Ectodermal cell (in vitro differentiated cells): ENCODE measurements around the gene ZNF8.

Source experiments
- H3K27ac ChIP-seq: 2 replicates; pipeline ENCODE4 v1.7.0; 2013; ENCODE audit warnings: mild to moderate bottlenecking, low read depth, low read length; ENCODE audit not compliant: insufficient read depth, poor library complexity, severe bottlenecking
- H3K27me3 ChIP-seq: 2 replicates; pipeline ENCODE4 v1.7.0; 2013; ENCODE audit warnings: mild to moderate bottlenecking, low read length; ENCODE audit not compliant: insufficient read depth, control insufficient read depth, poor library complexity, severe bottlenecking
- H3K36me3 ChIP-seq: one replicate; pipeline ENCODE4 v1.7.0; 2013; ENCODE audit warnings: low read length; ENCODE audit not compliant: control insufficient read depth, insufficient read depth
- H3K4me1 ChIP-seq: one replicate; pipeline ENCODE4 v1.7.0; 2013; ENCODE audit warnings: low read length; ENCODE audit not compliant: control insufficient read depth, insufficient read depth
- H3K4me3 ChIP-seq: 2 replicates; pipeline ENCODE4 v1.7.0; 2013; ENCODE audit warnings: low read depth, low read length, control low read depth; ENCODE audit not compliant: insufficient read depth
- H3K9me3 ChIP-seq: 2 replicates; pipeline ENCODE4 v1.7.0; 2013; ENCODE audit warnings: mild to moderate bottlenecking, low read length, moderate library complexity; ENCODE audit not compliant: control insufficient read depth
- WGBS, 2 experiments: methylation state at CpG; one replicate each; pipeline ENCODE4 v1.1.7; 2013; ENCODE audit warnings: missing lambda C conversion rate in 2 of 2; 5-methylcytosine and 5-hydroxymethylcytosine counted together

ZNF8 gene

DNA sequence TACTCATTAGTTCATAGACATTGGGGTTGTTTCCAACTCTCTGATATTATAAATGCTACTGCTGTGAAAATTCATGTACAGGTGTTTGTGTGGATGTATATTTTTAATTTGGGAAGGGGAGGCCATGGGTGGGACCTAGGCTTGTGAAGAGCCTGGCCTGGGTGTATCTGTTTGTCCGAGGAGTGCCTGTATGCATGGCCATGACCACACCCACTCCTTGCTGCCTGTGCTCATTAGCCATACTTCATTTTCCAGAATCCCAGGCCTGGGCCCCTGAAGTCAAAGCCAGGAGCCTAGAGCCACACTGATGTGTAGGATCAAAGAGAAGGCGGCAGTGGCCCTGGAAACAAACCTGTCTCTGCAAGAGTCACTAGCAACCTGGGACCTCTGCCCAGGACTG, 36.8 kb downstream of the ZNF8 start:
- Histone ChIP-seq H3K36me3 (peaks cover 32% of the 10 kb centered on the region), H3K4me3 (no peak overlapping the region), H3K27ac (no peak overlapping the region), H3K27me3 (no peaks in the 10 kb centered on the region), H3K4me1 (no peaks in the 10 kb centered on the region), H3K9me3 (no peaks in the 10 kb centered on the region)
- WGBS, 2 experiments: 93 to 94% methylated on average over 2 of the region's 2 CpGs

- 83 to 88% methylated on average over 7 of the region's 7 CpGs for WGBS, 2 experiments
- Histone ChIP-seq H3K36me3 (peaks cover 22% of the 10 kb centered on the region), H3K27ac (no peak overlapping the region), H3K27me3 (no peaks in the 10 kb centered on the region), H3K4me1 (no peaks in the 10 kb centered on the region), H3K4me3 (no peak overlapping the region), H3K9me3 (no peaks in the 10 kb centered on the region)
Measured at GRCh38 chr19:58317476-58318072, 38.8 kb downstream of the ZNF8 start.

DNA sequence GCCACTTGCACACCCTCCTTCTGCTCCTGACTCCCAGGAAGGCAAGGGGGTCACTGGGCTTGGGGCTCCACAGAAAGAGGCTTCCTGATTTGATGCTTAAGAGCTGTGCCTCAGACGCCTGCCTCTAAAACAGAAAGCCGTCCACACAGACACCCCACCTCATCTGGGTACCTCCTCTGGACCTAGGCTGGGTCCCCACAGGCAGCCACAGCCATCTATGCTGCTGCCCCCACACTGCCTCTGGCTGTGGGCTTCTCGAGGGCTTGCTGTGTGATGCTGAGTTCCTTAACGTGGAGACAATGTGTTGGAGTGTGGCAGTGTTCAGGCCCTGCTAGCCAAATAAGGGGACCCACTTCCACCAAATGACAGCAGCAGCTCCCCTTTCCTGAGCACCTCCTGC, 39.5 kb downstream of the ZNF8 start:
- H3K4me3 ChIP-seq: no peak overlapping the region
- no peaks in the 10 kb centered on the region for H3K27me3 ChIP-seq
- peaks cover 15% of the 10 kb centered on the region for H3K36me3 ChIP-seq
- H3K4me1 ChIP-seq: no peaks in the 10 kb centered on the region
- no peaks in the 10 kb centered on the region for H3K9me3 ChIP-seq
- H3K27ac ChIP-seq: no peak overlapping the region
- WGBS, 2 experiments: 81 to 82% methylated on average over 4 of the region's 4 CpGs

- Histone ChIP-seq H3K36me3 (peaks cover 11% of the 10 kb centered on the region), H3K4me1 (no peaks in the 10 kb centered on the region), H3K27ac (no peak overlapping the region), H3K9me3 (no peaks in the 10 kb centered on the region), H3K4me3 (no peak overlapping the region), H3K27me3 (no peaks in the 10 kb centered on the region)
- 94 to 95% methylated on average over 10 of the region's 10 CpGs for WGBS, 2 experiments
Measured at GRCh38 chr19:58319241-58319640, 40.5 kb downstream of the ZNF8 start.

DNA sequence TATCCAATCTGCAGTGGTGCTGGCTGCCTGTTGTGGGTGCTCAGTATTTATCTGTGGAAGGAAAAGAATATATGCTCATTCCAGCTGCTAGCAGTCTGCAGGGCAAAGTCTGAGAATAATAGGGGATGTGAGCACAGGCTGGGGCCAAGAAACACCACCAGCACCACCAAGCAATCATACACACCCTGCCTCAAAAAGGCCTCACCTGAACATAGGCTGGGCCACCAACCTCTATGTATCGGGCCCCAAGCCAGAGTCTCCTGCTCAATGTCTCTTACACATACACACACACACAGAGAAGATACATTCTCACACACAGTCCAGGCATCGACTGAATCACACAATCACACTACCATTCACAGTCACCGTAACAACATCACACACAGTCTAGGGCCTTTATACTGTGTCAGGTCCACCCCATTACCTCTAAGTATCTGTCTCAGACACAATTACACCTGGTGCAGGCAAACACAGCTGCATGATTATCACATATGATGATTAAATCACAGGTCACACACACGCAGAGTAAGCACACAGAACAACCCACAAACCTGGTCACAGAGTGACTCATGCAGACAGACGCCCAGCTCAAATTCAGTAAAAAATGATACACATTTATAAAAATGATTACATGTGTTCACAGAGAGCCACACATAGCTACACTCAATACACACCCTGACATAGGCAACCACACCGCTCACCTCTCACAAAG, 46.7 kb downstream of the ZNF8 start:
- Histone ChIP-seq H3K27me3 (no peaks in the 10 kb centered on the region), H3K9me3 (no peaks in the 10 kb centered on the region), H3K27ac (no peak overlapping the region), H3K36me3 (no peaks in the 10 kb centered on the region), H3K4me1 (peaks cover 8% of the 10 kb centered on the region), H3K4me3 (peak overlapping the region; percentile 60)
- 87 to 94% methylated on average over 6 of the region's 6 CpGs for WGBS, 2 experiments

DNA sequence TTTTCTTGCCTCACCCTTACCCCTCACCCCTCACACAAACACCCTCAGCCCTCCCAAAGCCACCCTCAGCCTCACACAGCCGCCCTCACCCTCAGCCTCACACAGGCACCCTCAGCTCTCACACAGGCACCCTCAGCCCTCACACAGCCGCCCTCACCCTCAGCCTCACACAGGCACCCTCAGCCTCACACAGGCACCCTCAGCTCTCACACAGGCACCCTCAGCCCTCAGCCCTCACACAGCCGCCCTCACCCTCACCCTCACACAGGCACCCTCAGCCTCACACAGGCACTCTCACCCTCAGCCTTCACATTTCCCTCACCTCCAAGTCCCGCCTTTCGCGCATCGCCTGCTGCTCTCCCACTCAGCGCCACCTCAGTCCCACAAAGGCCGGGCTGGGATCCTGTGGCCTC, 47.8 kb downstream of the ZNF8 start:
- no peak overlapping the region for H3K27ac ChIP-seq
- 1% methylated on average over 9 of the region's 9 CpGs for WGBS, 2 experiments

DNA sequence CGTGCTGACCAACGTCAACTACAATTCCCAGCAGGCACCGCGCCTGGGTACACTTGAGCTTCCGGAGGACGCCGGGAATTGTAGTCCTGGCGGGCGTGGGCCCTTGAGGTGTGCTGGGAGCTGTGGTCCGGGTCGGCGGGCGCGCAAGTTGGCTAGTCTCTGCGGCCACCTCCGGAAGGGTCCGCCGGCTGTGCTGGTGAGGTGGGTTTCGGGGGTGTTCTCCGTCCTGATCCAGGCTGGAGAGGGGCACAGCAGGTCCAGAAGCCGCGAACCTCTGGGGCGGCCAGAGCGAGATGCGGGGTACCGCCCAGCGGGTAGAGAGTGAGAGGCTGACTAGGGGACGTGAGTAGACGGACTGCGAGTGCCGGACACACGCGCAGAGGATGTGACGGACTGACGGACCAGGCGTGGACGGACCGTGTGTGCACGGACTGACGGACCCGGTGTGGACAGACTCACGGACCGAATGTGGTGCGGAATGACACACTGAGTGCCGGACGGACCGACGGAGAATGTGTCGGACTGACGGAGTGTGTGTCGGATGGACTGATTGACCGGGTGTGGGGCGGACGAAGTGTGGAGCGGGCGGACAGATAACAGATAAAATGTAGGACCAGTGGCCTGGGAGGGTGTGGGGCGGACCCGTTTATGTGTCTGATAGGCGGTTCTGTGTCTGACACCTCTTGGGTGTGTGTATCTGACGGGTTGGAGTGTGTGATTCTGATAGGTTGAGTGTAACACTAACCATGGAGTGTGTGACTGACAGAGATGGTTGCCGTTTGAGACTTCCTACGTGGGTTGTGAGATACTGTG, 48.4 kb downstream of the ZNF8 start, which contains the start of gene ZSCAN22:
Gene ZSCAN22 (plus strand): TSS at position 81 of the 813 bp plus-strand sequence. CDS start 7,809 bp downstream, outside the sequence.
- WGBS, 2 experiments: 1 to 2% methylated on average over 62 of the region's 62 CpGs

More for the DNA sequence above, 47.8 kb downstream of the ZNF8 start:
- Histone ChIP-seq H3K9me3 (no peaks in the 10 kb centered on the region), H3K27me3 (no peaks in the 10 kb centered on the region), H3K4me1 (peaks cover 8% of the 10 kb centered on the region), H3K36me3 (no peaks in the 10 kb centered on the region), H3K4me3 (peak overlapping the region; percentile 60)

DNA sequence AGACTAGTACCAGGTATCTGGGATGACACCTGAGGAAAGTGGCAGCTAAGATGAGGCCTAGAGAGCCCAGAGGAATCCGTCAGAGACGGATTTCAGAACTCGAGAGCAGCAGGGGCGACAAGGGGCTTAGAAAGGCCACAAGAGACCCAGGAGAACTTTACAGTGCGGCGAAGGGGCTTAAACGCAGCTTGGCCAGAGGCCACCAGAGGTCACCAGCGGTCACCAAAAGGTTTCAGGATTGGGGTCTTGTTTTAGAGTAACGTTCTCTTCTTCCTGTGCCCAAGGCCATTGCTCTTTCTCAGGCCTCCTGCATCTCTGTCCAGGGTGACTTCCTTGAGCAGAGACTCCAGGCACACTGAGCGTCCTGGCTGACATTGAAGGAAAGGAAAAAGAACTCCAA, 50.2 kb downstream of the ZNF8 start:
- Histone ChIP-seq H3K9me3 (no peaks in the 10 kb centered on the region), H3K36me3 (no peaks in the 10 kb centered on the region), H3K4me1 (peaks cover 8% of the 10 kb centered on the region), H3K27me3 (no peaks in the 10 kb centered on the region), H3K4me3 (no peak overlapping the region), H3K27ac (no peak overlapping the region)
- WGBS, 2 experiments: 24 to 28% methylated on average over 10 of the region's 10 CpGs

More for the DNA sequence above, 48.4 kb downstream of the ZNF8 start, which contains the start of gene ZSCAN22:
- no peak within 1 kb of the TSS for H3K27ac ChIP-seq
- H3K4me3 ChIP-seq: peak within 1 kb of the TSS; percentile 60
- no peaks in the 10 kb centered on the region for H3K9me3 ChIP-seq
- H3K27me3 ChIP-seq: no peaks in the 10 kb centered on the region
- H3K4me1 ChIP-seq: peaks cover 8% of the 10 kb centered on the region
- H3K36me3 ChIP-seq: no peaks in the 10 kb centered on the region

GRCh38 chr19:58330458-58330857, 51.7 kb downstream of the ZNF8 start:
- Histone ChIP-seq H3K27me3 (no peaks in the 10 kb centered on the region), H3K36me3 (no peaks in the 10 kb centered on the region), H3K27ac (no peak overlapping the region), H3K4me3 (no peak overlapping the region), H3K4me1 (peaks cover 5% of the 10 kb centered on the region), H3K9me3 (no peaks in the 10 kb centered on the region)
- 85 to 87% methylated on average over 4 of the region's 4 CpGs for WGBS, 2 experiments

DNA sequence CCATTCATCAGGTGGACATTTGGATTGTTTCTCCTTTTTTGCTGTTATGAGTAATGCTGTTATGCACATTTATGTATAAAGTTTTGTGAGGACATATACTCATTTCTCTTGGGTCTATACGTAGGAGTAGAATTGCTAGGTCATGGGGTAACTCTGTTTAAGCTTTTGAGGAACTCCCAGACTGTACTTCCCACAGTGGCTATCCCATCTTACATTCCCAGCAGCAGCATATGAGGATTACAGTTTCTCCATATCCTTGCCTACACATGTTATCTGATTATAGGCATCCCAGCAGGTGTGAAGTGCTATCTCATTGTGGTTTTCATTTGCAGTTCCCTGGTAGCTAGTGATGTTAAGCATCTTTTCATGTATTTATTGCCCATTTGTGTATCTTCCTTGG, 53.9 kb downstream of the ZNF8 start:
- Histone ChIP-seq H3K27me3 (no peaks in the 10 kb centered on the region), H3K27ac (no peak overlapping the region), H3K36me3 (peaks cover under 1% of the 10 kb centered on the region), H3K4me1 (no peaks in the 10 kb centered on the region), H3K4me3 (no peak overlapping the region), H3K9me3 (no peaks in the 10 kb centered on the region)
- WGBS, 2 experiments: 90 to 100% methylated on average over 1 of the region's 1 CpG
